ENCODE results near the gene ARRDC1.

The ARRDC1 gene

DNA sequence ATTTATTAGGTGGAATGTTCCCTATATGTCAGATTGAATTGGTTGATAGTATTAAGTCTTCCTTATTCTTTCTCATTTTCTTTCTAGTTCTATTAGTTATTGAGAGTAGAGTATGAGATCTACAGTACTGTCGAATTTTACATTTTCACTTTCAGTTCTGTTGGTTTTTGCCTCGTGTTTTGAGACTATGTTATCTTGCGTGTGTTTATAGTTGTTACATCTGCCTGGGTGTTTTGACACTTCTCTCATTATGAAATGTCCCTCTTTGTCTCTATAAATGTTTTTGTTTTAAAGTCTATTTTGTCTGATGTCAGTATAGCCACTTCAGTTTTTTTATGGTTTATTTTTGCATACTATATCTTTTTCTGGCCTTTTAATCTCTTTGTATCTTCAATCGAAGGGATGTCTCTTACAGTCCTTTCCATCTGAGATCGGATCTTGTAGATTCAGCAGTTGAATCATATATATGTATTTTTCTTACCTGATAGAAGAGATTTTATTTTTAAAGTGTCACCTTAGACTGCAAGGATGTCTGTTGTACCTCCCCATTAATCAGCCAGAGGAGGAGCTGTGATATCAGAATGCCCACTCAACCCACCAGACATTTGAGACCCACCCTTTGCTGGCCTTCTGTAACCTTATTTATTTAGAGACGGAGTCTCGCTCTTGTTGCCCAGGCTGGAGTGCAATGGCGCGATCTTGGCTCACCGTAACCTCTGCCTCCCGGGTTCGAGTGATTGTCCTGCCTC, 34.0 kb downstream of the ARRDC1 start:
- H3K4me3 ChIP-seq (ENCODE audit: control insufficient read depth, low read depth, low read length) = no peak overlapping the region
- TF ChIP-seq, protein P1, sequence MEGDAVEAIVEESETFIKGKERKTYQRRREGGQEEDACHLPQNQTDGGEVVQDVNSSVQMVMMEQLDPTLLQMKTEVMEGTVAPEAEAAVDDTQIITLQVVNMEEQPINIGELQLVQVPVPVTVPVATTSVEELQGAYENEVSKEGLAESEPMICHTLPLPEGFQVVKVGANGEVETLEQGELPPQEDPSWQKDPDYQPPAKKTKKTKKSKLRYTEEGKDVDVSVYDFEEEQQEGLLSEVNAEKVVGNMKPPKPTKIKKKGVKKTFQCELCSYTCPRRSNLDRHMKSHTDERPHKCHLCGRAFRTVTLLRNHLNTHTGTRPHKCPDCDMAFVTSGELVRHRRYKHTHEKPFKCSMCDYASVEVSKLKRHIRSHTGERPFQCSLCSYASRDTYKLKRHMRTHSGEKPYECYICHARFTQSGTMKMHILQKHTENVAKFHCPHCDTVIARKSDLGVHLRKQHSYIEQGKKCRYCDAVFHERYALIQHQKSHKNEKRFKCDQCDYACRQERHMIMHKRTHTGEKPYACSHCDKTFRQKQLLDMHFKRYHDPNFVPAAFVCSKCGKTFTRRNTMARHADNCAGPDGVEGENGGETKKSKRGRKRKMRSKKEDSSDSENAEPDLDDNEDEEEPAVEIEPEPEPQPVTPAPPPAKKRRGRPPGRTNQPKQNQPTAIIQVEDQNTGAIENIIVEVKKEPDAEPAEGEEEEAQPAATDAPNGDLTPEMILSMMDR (IDR thresholded peaks at IDR 0.05; ENCODE audit: control insufficient read depth, insufficient read depth, low read depth, low read length, missing control alignments) = no peak
- no peak for DNase-seq (ENCODE audit: low read depth)

DNA sequence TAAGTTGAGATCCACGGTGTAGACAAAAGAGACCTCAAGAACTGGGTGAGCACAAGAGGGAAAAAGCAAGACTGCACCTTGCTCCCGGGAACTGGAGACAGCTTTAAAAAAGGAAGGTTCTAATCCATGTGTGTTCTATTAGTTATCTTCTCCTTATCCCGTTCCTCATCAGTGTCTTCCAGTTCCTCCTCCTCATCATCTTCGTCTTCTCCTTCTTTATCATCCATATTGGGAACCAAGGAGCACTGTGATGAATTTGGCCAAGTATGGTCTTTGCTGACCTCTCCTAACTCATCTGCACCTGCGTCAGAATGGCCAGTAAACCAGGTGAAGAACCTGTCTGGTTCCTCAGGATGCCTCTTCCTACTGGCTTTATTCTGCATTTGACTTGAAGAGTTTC, 35.4 kb downstream of the ARRDC1 start:
- TF ChIP-seq, protein P1 (IDR thresholded peaks at IDR 0.05; ENCODE audit: control insufficient read depth, insufficient read depth, low read depth, low read length, missing control alignments) = no peak
- DNase-seq (ENCODE audit: low read depth) = no peak
- no peak overlapping the region for H3K4me3 ChIP-seq (ENCODE audit: control insufficient read depth, low read depth, low read length)

DNA sequence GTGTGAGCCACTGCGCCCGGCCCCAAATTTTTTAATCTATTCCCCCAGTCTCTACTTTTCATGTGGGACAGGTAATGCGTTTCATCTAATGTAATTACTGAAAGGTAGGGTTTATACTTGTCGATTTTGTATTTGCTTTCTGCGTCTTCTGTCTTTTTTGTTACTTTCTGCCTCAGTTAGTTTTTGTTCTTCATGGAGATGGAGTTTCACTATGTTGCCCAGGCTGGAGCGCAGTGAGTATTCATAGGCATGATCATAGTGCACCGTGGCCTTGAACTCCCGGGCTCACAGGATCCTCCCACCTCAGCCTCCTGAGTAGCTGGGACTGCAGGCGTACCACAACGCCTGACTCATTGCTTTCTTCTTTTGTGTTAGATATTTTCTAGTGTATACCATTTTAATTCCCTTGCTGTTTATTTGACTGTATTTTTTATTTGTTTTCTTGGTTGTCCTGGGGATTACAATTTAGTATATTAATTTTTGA, 36.7 kb downstream of the ARRDC1 start:
- TF ChIP-seq, protein P1 (IDR thresholded peaks at IDR 0.05; ENCODE audit: control insufficient read depth, insufficient read depth, low read depth, low read length, missing control alignments) = no peak
- no peak for DNase-seq (ENCODE audit: low read depth)
- H3K4me3 ChIP-seq (ENCODE audit: control insufficient read depth, low read depth, low read length) = no peak overlapping the region

DNA sequence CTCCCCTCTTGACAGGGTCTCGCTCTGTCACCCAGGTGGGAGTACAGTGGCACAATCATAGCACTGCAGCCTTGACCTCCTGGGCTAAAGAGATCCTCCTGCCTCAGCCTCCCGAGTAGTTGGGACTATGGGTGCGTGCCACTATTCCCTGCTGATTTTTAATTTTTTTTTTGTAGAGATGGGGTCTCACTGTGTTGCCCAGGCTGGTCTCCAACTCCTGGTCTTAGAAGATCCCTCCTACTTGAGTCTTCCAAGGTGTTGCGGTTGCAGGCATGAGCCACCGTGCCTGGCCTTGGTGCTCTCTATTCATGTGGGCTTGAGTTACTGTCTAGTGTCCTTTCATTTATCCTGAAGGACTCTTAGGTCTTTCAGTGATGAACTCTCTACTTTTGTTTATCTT, 37.4 kb downstream of the ARRDC1 start:
- no peak overlapping the region for H3K4me3 ChIP-seq (ENCODE audit: control insufficient read depth, low read depth, low read length)
- TF ChIP-seq, protein P1 (IDR thresholded peaks at IDR 0.05; ENCODE audit: control insufficient read depth, insufficient read depth, low read depth, low read length, missing control alignments) = no peak
- no peak for DNase-seq (ENCODE audit: low read depth)

DNA sequence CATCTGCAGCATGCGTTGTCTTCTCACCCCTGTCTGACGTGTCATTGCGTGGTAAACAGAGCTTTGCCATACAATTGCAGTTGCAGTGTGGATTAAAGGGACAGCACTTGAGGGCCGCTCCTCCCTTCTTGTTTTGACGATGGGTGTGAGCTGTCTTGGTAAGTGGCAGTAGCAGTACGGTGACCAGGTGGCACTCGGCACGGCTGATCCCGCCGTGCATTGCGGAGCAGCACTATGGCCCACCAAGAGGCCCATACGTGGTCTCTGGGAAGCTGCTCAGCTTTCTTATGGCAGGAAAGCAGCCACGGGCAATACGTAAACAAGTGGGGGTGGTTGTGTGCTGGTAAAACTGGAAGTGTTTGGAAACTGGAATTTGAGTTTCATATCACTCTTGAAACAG, 38.4 kb downstream of the ARRDC1 start:
- H3K4me3 ChIP-seq (ENCODE audit: control insufficient read depth, low read depth, low read length) = no peak overlapping the region
- TF ChIP-seq, protein P1 (IDR thresholded peaks at IDR 0.05; ENCODE audit: control insufficient read depth, insufficient read depth, low read depth, low read length, missing control alignments) = no peak
- DNase-seq (ENCODE audit: low read depth) = no peak

DNA sequence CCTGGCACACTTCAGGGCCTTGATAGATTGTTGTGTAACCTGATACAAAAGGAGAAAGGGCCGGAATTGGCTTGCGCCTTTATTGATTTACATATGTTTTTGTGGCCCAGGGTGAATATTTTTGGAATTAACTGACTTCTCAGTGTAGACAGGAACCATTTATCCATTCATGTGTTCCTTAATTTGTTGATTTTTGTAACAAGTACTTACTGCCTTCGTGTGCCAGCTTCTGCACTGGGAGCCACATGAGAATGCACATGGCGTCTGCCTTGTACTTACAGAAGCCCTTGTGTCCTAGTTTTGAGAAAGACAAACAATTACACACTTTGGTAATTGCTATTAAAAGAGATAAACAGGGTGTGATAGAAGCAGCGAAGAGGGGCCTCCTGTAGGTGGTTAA, 39.7 kb downstream of the ARRDC1 start:
- TF ChIP-seq, protein P1 (IDR thresholded peaks at IDR 0.05; ENCODE audit: control insufficient read depth, insufficient read depth, low read depth, low read length, missing control alignments) = no peak

More for the DNA sequence above, 39.7 kb downstream of the ARRDC1 start:
- no peak for DNase-seq (ENCODE audit: low read depth)
- no peak overlapping the region for H3K4me3 ChIP-seq (ENCODE audit: control insufficient read depth, low read depth, low read length)

Data from AG09309 (cell line).